Spinal cord (tissue), 10 donors: ENCODE results near the gene JAG1. TPM values are rescaled to one million over a fixed set of nuclear protein-coding genes. Genes with fewer than 3 reads are reported as not detected.
A peak's percentile ranks its signal among the peaks of the same experiment; 100 is the strongest.
"Not testable (repeated sequence)": the region's sequence is repeated elsewhere in the genome, so short reads cannot be mapped to it uniquely, and the experiment has no call there.

ENCODE experiments used
- DNase-seq, 6 donors: peaks; one replicate each; pipeline versions ENCODE4 v3.0.0 to v3.0.0-alpha.2; 2013 to 2015; ENCODE audit warnings: low spot score in 6 of 6, low read depth in 4 of 6
- H3K27ac ChIP-seq: one replicate; pipeline ENCODE4 v1.5.1; 2013; ENCODE audit warnings: low read depth, low read length, control low read depth
- H3K27me3 ChIP-seq: one replicate; pipeline ENCODE4 v1.6.1; 2013; ENCODE audit warnings: low read length; ENCODE audit not compliant: control insufficient read depth, insufficient read depth
- H3K36me3 ChIP-seq: one replicate; pipeline ENCODE4 v1.6.1; 2013; ENCODE audit warnings: low read length; ENCODE audit not compliant: control insufficient read depth, insufficient read depth
- H3K4me1 ChIP-seq: one replicate; pipeline ENCODE4 v1.6.1; 2013; ENCODE audit warnings: low read length; ENCODE audit not compliant: control insufficient read depth, insufficient read depth
- H3K4me3 ChIP-seq: one replicate; pipeline ENCODE4 v1.5.1; 2013; ENCODE audit warnings: low read depth, low read length, control low read depth
- H3K9me3 ChIP-seq: one replicate; pipeline ENCODE4 v1.6.1; 2013; ENCODE audit warnings: low read length; ENCODE audit not compliant: control insufficient read depth, insufficient read depth
- WGBS: methylation state at CpG from one replicate; pipeline ENCODE4 v1.1.5; 2013; ENCODE audit warnings: missing lambda C conversion rate; ENCODE audit not compliant: insufficient coverage; 5-methylcytosine and 5-hydroxymethylcytosine counted together
- polyA plus RNA-seq, 2 donors: library from polyadenylated mRNA; unstranded; fragments of 120-200 nt; gene quantifications; one replicate each; pipeline ENCODE4 v1.2.1, GENCODE V29; 2013; ENCODE audit not compliant: insufficient read length in 2 of 2
- total RNA-seq, 2 donors: library from RNA; depleted of rRNA in 1 of 2; stranded (reverse); fragments of 120-200 nt in 1 of 2; fragments of >200 nt in 1 of 2; gene quantifications; one replicate each; pipeline versions ENCODE4 v1.2.3 to v1.2.4, GENCODE V29; 2013 to 2014
- donor health status: healthy.

JAG1 gene
- total and polyA plus RNA-seq, 4 donors, result 24.5 to 74.5 (median 47.3) TPM

- no CpG with 5 or more reads among the region's 3 CpGs for WGBS
- H3K9me3 ChIP-seq, result no peaks in the 10 kb centered on the region
- no peak for DNase-seq
- H3K4me3 ChIP-seq, result no peak overlapping the region
- H3K36me3 ChIP-seq, result peaks cover 2% of the 10 kb centered on the region
- H3K27ac ChIP-seq, result peak overlapping the region; percentile 13
- no peaks in the 10 kb centered on the region for H3K27me3 ChIP-seq
- no peaks in the 10 kb centered on the region for H3K4me1 ChIP-seq
Observed at GRCh38 chr20:10619427-10619826, 54.4 kb downstream of the JAG1 start.

DNA sequence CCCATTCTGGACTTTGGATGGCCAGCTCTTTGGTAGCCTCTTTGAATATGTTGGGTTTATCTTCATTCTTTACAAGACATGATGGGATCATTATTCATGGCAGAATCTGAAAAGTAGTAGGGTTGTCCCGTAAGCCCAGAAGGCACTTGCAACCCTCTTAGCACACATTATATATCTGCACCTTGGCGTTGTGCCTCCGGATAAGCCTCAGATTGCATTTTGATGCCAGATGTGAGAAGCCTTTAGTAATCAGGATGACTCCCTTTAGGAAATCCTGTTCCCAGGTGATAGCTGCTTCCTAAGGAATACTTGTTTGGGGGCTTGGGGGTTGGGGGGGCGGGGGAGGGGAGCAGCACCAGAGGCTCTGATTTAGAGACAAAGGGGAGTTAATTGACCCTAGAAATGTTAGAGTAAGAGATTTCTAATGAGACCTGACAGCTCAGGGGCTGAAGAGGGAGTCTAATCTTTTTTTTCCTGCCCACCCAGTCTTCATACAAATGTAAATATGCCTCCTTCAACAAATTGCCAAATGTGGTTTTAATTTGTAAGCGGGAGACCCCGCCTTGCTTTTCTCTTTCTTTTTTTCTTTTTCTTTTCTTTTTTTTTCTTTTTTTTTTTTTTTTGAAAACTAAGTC, 55.1 kb downstream of the JAG1 start:
- Histone ChIP-seq H3K9me3 (no peaks in the 10 kb centered on the region), H3K4me3 (no peak overlapping the region), H3K27me3 (no peaks in the 10 kb centered on the region), H3K27ac (no peak overlapping the region), H3K4me1 (no peaks in the 10 kb centered on the region), H3K36me3 (peaks cover 2% of the 10 kb centered on the region)
- no peak for DNase-seq
- 80% methylated on average over 1 of the region's 6 CpGs for WGBS

DNA sequence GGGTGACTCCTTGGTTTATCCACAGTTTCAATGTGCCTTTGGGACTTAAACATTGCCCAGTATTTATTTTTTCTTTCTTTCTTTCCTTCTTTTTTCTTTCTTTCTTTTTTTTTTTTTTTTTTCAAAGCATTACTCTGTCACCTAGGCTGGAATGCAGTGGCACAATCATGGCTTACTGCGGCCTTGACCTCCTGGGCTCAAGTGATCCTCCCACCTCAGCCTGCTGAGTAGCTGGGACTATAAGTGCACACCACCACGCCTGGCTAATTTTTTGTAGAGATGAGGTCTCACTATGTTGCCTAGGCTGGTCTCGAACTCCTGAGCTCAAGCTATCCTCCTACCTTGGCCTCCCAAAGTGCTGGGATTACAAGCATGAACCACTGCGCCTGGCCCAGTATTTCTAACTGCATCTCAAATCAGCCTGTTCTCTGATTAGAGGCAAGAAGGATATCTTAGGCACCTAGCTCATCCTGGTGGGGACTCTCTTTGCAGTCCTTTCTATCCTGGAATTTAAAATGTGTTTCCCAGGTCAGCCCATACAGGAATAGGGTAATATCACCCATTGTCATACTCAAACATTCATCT, 56.2 kb downstream of the JAG1 start:
- H3K4me3 ChIP-seq, DNase-seq, H3K27me3 ChIP-seq, H3K36me3 ChIP-seq, H3K4me1 ChIP-seq, H3K27ac ChIP-seq, H3K9me3 ChIP-seq: not testable (repeated sequence)
- WGBS, result 100% methylated on average over 3 of the region's 4 CpGs

DNA sequence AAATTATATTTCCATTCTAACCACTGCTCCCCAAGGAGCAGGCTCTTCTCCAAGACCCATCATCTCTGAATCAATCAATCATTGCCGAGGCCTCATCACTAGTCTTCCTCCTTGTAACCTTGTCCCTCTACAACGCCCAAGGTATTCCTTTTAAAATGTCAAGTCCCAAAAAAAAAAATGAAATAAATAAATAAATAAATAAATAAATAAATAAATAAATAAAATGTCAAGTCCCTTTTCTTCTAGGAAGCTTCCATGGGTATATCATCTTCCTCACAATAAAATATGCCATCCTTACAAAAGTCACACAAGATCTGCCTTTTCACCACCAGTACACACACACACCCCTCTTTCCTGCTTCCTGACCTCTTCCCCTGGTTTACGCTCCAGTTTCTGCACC, 57.6 kb downstream of the JAG1 start:
- Histone ChIP-seq H3K27ac (no peak overlapping the region), H3K4me1 (no peaks in the 10 kb centered on the region), H3K9me3 (no peaks in the 10 kb centered on the region), H3K4me3 (no peak overlapping the region), H3K27me3 (no peaks in the 10 kb centered on the region), H3K36me3 (no peaks in the 10 kb centered on the region)
- no peak for DNase-seq
- 91% methylated on average over 1 of the region's 3 CpGs for WGBS

- DNase-seq, result no peak
- Histone ChIP-seq H3K36me3 (no peaks in the 10 kb centered on the region), H3K4me1 (no peaks in the 10 kb centered on the region), H3K27me3 (no peaks in the 10 kb centered on the region), H3K9me3 (no peaks in the 10 kb centered on the region), H3K4me3 (no peak overlapping the region), H3K27ac (no peak overlapping the region)
- WGBS, result 92% methylated on average over 12 of the region's 18 CpGs
Observed at GRCh38 chr20:10613911-10614310, 59.9 kb downstream of the JAG1 start.

DNA sequence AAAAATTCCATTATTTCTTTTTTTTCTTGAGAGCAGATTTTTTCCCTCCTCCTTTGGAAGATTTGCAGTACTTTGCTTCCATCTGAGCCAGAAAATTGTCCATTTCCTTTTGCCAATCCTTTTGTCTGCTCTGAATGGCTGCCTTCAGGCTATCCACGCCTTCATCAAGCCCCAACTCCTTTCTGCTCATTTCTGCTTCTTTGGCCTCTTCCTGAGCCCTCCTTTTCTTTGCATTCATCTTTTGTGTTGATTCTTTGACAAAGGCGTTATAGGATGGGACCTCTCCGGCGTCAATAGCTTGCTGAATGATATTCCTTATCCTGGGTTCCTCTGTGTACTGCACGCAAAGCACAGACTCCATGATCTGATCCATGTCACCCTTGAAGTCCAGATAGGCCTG, 60.4 kb downstream of the JAG1 start:
- H3K9me3 ChIP-seq, H3K27me3 ChIP-seq, DNase-seq, H3K36me3 ChIP-seq, H3K4me3 ChIP-seq, H3K4me1 ChIP-seq, H3K27ac ChIP-seq: not testable (repeated sequence)
- WGBS, result 80% methylated on average over 1 of the region's 5 CpGs

- DNase-seq, result no peak
- Histone ChIP-seq H3K27me3 (no peaks in the 10 kb centered on the region), H3K9me3 (no peaks in the 10 kb centered on the region), H3K27ac (no peak overlapping the region), H3K4me3 (no peak overlapping the region), H3K36me3 (no peaks in the 10 kb centered on the region), H3K4me1 (no peaks in the 10 kb centered on the region)
- WGBS, result 50% methylated on average over 1 of the region's 1 CpG
Observed at GRCh38 chr20:10611357-10611756, 62.4 kb downstream of the JAG1 start.

DNA sequence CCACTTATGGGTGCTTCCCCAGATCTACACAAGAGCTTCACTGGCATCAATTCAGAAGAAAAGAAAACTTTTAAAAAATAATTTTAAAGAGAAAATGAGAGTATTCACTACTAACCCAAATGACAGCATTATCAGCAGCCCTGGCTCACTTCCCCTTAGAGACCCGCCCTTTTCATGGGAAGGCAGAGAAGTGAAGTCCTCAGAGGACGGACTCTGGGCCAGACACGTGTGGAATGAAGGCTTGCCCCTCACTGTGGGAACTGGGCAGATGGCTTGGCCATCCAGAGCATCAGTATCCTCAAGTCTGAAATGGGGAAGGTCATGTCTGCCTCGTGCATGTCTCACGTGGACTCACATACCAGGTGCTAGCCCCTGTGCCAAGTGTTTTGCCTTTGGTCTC, 63.5 kb downstream of the JAG1 start:
- Histone ChIP-seq H3K27ac (no peak overlapping the region), H3K4me3 (no peak overlapping the region), H3K36me3 (no peaks in the 10 kb centered on the region), H3K27me3 (no peaks in the 10 kb centered on the region), H3K4me1 (no peaks in the 10 kb centered on the region), H3K9me3 (no peaks in the 10 kb centered on the region)
- no peak for DNase-seq
- 80% methylated on average over 5 of the region's 5 CpGs for WGBS

DNA sequence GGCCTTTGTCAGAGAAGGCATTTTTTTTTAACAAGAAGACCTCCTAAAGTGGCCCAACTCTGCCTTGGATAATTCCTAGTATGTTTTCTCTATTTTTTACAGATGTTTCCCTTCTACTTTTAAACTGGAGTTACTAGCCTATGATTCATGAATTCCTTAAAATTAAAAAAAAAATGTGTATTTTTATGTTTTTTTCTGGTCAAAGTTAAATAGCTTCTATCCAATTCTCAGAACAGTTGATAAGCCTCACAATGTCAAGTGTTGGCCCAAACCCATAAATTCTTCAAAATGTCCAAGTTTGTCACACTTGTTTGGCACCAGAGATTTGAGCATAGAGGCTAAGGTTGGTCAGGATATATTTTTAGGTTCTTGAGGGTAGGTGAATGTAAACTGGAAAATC, 64.0 kb downstream of the JAG1 start:
- DNase-seq, result no peak
- no peak overlapping the region for H3K27ac ChIP-seq
- H3K27me3 ChIP-seq, result no peaks in the 10 kb centered on the region

DNA sequence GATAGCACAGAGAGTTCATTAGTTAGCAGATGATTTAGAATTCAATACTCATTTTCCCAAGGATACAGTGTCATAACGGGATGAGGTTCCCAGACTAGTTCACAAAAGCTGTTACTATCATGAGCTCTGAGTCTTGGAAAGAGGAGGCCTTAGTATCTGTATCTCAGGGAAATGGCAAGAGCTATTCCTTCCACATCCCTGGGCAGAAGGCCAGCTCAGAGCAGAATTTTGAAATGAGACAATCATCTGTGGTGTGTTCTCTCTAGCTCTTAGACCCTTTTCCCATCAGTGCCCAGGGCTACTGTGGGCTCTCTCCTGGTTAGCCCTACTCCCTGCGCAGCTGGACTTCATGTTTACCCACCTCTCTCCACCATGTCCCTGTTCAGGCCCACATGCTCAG, 64.5 kb downstream of the JAG1 start:
- Histone ChIP-seq H3K36me3 (no peaks in the 10 kb centered on the region), H3K27me3 (no peaks in the 10 kb centered on the region), H3K4me1 (peaks cover 2% of the 10 kb centered on the region), H3K27ac (no peak overlapping the region), H3K9me3 (no peaks in the 10 kb centered on the region), H3K4me3 (no peak overlapping the region)
- no CpG with 5 or more reads among the region's 2 CpGs for WGBS
- DNase-seq, result no peak

More for the DNA sequence above, 64.0 kb downstream of the JAG1 start:
- Histone ChIP-seq H3K9me3 (no peaks in the 10 kb centered on the region), H3K36me3 (no peaks in the 10 kb centered on the region), H3K4me3 (no peak overlapping the region), H3K4me1 (no peaks in the 10 kb centered on the region)
